Measurements from ENCODE around the gene MON2.
"Not testable (repeated sequence)": the region's sequence is repeated elsewhere in the genome, so short reads cannot be mapped to it uniquely, and the experiment has no call there.

Gene MON2

DNA sequence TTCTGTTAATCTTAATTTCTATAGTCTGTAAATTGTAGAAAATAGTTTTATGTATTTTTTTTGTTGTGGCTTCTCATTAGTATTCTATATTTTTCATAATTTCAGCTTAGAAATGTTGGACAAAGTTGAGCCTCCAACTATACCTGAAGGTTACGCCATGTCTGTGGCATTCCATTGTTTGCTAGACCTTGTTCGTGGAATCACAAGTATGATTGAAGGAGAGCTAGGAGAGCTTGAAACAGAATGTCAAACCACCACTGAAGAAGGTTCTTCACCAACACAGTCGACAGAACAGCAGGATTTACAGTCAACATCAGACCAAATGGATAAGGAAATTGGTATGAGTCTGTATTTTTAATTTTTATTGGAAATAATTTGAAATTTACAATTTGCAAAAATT is 65.7 kb downstream of the MON2 start:
- H3K36me3 ChIP-seq (ENCODE audit: insufficient read depth, low read length): peaks cover 17% of the 10 kb centered on the region

DNA sequence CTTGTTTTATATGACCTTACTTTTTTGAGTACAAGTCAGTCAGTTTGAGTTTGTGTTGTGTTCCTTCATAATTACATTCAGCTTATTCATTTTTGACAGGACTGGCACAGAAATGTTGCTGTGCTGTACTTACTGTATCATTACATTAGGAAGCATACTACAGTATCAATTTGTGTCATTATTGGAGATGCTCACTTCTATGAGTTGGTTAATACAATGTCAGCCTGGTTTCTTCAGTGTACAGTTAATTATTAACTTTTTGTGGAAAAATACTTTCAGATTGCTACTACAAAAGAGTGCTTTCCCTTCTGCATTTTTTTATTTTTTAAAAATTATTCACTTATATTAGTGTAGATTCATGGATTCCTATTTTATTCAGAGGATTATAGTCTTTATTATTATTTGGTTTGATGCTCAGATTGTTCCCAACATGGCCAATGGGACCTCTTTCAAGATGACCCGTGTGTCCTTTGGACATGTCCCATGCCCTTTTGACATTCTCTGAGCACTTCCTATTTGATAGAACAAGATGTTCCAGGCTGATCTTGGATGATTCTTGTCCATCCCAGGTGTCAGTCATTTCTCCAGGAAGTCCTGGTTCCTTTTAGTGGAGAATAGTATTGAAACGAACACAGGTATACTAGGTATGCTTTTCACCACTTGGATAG is 66.6 kb downstream of the MON2 start:
- no peaks in the 10 kb centered on the region for H3K27me3 ChIP-seq (ENCODE audit: control insufficient read depth in 1 of 2, insufficient read depth in 2 of 2, low read length in 2 of 2)
- H3K27ac ChIP-seq (ENCODE audit: low read depth, low read length): no peak overlapping the region
- H3K36me3 ChIP-seq (ENCODE audit: insufficient read depth, low read length): peaks cover 20% of the 10 kb centered on the region
- H3K4me3 ChIP-seq (ENCODE audit: low read depth in 1 of 2, low read length in 2 of 2): no peak overlapping the region
- H3K9me3 ChIP-seq (ENCODE audit: low read length): no peaks in the 10 kb centered on the region
- no peaks in the 10 kb centered on the region for H3K4me1 ChIP-seq (ENCODE audit: insufficient read depth, low read length)
- no peak overlapping the region for H3K9ac ChIP-seq (ENCODE audit: low read length)

More for the DNA sequence above, 65.7 kb downstream of the MON2 start:
- Histone ChIP-seq H3K4me3 (ENCODE audit: low read depth in 1 of 2, low read length in 2 of 2) (no peak overlapping the region), H3K4me1 (ENCODE audit: insufficient read depth, low read length) (no peaks in the 10 kb centered on the region), H3K27me3 (ENCODE audit: control insufficient read depth in 1 of 2, insufficient read depth in 2 of 2, low read length in 2 of 2) (no peaks in the 10 kb centered on the region), H3K9me3 (ENCODE audit: low read length) (no peaks in the 10 kb centered on the region), H3K9ac (ENCODE audit: low read length) (no peak overlapping the region), H3K27ac (ENCODE audit: low read depth, low read length) (no peak overlapping the region)

DNA sequence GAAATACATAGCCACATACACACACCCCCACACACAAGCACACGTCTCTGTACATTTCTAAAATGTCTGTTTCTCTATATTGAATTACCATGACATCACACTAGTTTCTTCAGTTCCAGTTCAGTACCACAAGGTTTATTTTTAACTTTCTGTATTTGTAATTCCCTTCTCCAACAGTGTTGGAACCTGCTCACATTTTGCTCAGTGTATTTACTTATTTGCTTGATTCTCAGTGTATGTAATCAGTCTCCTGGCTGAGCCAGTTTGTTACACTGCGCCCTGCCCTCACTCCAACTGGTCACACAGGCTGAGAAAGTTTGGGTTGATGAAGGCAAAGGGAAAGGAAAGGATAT is 67.1 kb downstream of the MON2 start:
- H3K27ac ChIP-seq (ENCODE audit: low read depth, low read length): no peak overlapping the region
- H3K36me3 ChIP-seq (ENCODE audit: insufficient read depth, low read length): peaks cover 23% of the 10 kb centered on the region
- no peak overlapping the region for H3K9ac ChIP-seq (ENCODE audit: low read length)
- no peaks in the 10 kb centered on the region for H3K4me1 ChIP-seq (ENCODE audit: insufficient read depth, low read length)
- no peaks in the 10 kb centered on the region for H3K9me3 ChIP-seq (ENCODE audit: low read length)
- no peak overlapping the region for H3K4me3 ChIP-seq (ENCODE audit: low read depth in 1 of 2, low read length in 2 of 2)
- H3K27me3 ChIP-seq (ENCODE audit: control insufficient read depth in 1 of 2, insufficient read depth in 2 of 2, low read length in 2 of 2): no peaks in the 10 kb centered on the region

DNA sequence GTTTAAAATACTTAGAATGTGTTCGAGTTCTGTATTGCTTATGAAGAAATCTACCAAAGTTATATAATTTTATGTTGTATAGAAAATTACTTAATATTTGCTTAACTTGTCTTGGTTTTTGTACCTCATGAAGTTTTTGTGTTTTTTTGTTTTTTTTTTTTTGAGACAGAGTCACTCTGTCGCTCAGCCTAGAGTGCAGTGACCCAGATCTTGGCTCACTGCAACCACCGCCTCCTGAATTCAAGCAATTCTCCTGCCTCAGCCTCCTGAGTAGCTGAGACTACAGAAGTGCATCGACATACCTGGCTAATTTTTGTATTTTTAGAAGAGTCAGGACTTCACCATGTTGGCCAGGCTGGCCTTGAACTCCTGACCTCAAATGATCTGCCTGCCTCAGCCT is 69.9 kb downstream of the MON2 start:
- no peaks in the 10 kb centered on the region for H3K4me1 ChIP-seq (ENCODE audit: insufficient read depth, low read length)
- no peaks in the 10 kb centered on the region for H3K9me3 ChIP-seq (ENCODE audit: low read length)
- no peak overlapping the region for H3K27ac ChIP-seq (ENCODE audit: low read depth, low read length)
- H3K9ac ChIP-seq (ENCODE audit: low read length): no peak overlapping the region
- peaks cover 23% of the 10 kb centered on the region for H3K36me3 ChIP-seq (ENCODE audit: insufficient read depth, low read length)
- no peaks in the 10 kb centered on the region for H3K27me3 ChIP-seq (ENCODE audit: control insufficient read depth in 1 of 2, insufficient read depth in 2 of 2, low read length in 2 of 2)
- H3K4me3 ChIP-seq (ENCODE audit: low read depth in 1 of 2, low read length in 2 of 2): no peak overlapping the region

DNA sequence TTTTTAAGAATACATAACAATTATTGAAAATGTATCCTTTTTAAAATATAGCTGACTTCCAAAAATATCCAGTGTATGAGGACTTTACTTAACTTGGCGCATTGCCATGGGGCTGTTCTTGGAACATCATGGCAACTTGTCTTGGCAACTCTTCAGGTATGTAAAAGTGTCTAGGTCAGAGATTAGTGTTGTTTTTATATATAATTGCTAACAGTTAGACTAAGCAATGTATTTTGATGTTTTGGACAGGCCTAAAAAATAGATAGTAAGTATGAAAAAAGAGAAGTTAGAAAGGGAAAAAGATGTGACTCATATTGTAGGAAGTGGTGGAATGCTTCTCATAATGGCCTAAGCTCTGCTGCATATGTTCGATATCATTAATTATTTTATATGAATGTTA is 70.9 kb downstream of the MON2 start:
- Histone ChIP-seq H3K36me3 (ENCODE audit: insufficient read depth, low read length) (peaks cover 19% of the 10 kb centered on the region), H3K4me3 (ENCODE audit: low read depth in 1 of 2, low read length in 2 of 2) (no peak overlapping the region), H3K4me1 (ENCODE audit: insufficient read depth, low read length) (no peaks in the 10 kb centered on the region), H3K9ac (ENCODE audit: low read length) (no peak overlapping the region), H3K9me3 (ENCODE audit: low read length) (no peaks in the 10 kb centered on the region), H3K27me3 (ENCODE audit: control insufficient read depth in 1 of 2, insufficient read depth in 2 of 2, low read length in 2 of 2) (no peaks in the 10 kb centered on the region), H3K27ac (ENCODE audit: low read depth, low read length) (no peak overlapping the region)

DNA sequence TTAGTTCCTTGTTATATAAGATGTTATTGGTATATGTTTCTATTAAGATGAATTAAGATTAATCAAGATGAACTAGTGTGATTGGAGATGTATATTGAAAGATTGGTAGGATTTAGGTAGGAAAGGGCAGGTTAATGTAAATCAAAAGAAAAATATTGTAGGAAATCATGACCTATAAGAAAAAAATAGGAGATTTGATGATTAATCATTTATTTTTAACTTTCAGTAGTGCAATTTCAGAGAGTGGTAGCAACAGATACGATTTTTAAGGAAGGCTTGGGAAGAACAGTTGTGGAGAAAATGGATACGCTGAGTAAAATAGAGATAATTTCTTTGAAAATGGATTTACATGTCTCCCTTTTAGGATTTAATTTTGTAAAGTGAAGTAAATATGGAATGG is 73.7 kb downstream of the MON2 start:
- H3K4me1 ChIP-seq (ENCODE audit: insufficient read depth, low read length): no peaks in the 10 kb centered on the region
- H3K9me3 ChIP-seq (ENCODE audit: low read length): no peaks in the 10 kb centered on the region
- H3K27ac ChIP-seq (ENCODE audit: low read depth, low read length): no peak overlapping the region
- no peaks in the 10 kb centered on the region for H3K27me3 ChIP-seq (ENCODE audit: control insufficient read depth in 1 of 2, insufficient read depth in 2 of 2, low read length in 2 of 2)
- no peak overlapping the region for H3K9ac ChIP-seq (ENCODE audit: low read length)
- H3K4me3 ChIP-seq (ENCODE audit: low read depth in 1 of 2, low read length in 2 of 2): no peak overlapping the region
- H3K36me3 ChIP-seq (ENCODE audit: insufficient read depth, low read length): peaks cover 6% of the 10 kb centered on the region

DNA sequence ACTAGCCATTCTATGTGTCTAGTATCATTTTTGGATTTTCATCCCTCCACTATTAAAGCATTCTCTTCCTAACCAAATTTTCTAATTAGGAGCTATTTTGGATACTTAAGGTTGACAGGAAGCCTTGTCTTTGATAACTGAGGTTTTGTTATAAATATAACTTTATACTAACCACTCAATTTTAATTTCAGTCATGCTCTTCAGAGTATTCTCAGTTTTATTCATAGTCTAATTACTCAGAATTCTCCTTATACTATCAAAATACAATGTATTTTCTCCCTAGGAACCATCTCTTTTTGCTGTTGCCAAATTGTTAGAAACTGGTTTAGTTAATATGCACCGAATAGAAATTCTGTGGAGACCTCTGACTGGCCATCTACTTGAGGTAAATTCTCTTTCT is 76.2 kb downstream of the MON2 start:
- Histone ChIP-seq H3K36me3 (ENCODE audit: insufficient read depth, low read length) (peaks cover 6% of the 10 kb centered on the region), H3K4me3 (ENCODE audit: low read depth in 1 of 2, low read length in 2 of 2) (no peak overlapping the region), H3K9ac (ENCODE audit: low read length) (no peak overlapping the region), H3K4me1 (ENCODE audit: insufficient read depth, low read length) (no peaks in the 10 kb centered on the region), H3K9me3 (ENCODE audit: low read length) (no peaks in the 10 kb centered on the region), H3K27ac (ENCODE audit: low read depth, low read length) (no peak overlapping the region), H3K27me3 (ENCODE audit: control insufficient read depth in 1 of 2, insufficient read depth in 2 of 2, low read length in 2 of 2) (no peaks in the 10 kb centered on the region)

DNA sequence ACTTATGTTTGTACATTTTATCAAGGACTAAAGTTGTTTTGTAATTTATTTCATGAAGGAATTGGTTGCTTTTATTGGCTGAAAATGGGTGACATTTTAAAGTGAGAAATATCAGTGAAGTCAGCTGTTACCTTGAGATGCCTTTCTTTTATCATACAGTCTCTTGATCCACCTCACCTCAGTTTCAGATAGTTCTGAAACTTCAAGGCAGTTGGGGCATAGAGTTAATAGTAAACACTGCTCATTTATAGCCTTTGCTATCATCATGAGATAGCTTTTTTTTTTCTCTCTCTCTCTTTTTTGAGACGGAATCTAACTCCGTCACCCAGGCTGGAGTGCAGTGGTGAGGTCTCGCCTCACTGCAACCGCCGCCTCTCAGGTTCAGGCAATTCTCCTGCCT is 76.7 kb downstream of the MON2 start:
- peaks cover 1% of the 10 kb centered on the region for H3K36me3 ChIP-seq (ENCODE audit: insufficient read depth, low read length)
- no peak overlapping the region for H3K4me3 ChIP-seq (ENCODE audit: low read depth in 1 of 2, low read length in 2 of 2)
- H3K27me3 ChIP-seq (ENCODE audit: control insufficient read depth in 1 of 2, insufficient read depth in 2 of 2, low read length in 2 of 2): no peaks in the 10 kb centered on the region
- H3K27ac ChIP-seq (ENCODE audit: low read depth, low read length): no peak overlapping the region
- H3K9ac ChIP-seq (ENCODE audit: low read length): no peak overlapping the region
- no peaks in the 10 kb centered on the region for H3K4me1 ChIP-seq (ENCODE audit: insufficient read depth, low read length)
- H3K9me3 ChIP-seq (ENCODE audit: low read length): no peaks in the 10 kb centered on the region

DNA sequence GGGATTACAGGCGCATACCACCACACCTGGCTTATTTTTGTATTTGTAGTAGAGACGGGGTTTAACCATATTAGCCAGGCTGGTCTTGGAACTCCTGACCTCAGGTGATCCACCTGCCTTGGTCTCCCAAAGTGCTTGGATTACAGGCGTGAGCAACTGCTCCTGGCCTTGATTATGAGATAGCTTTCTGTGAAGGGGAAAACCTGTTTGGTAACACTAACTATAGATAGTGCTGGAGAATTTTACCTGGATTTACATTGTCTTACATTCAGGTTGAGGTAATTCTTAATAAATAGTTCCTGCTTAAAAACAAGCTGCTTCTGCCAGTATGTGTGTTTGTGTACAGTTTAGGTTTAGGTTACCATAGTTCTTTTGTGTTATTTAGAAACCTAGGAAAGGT is 77.1 kb downstream of the MON2 start:
- no peaks in the 10 kb centered on the region for H3K4me1 ChIP-seq (ENCODE audit: insufficient read depth, low read length)
- H3K27me3 ChIP-seq (ENCODE audit: control insufficient read depth in 1 of 2, insufficient read depth in 2 of 2, low read length in 2 of 2): no peaks in the 10 kb centered on the region
- no peaks in the 10 kb centered on the region for H3K9me3 ChIP-seq (ENCODE audit: low read length)
- no peaks in the 10 kb centered on the region for H3K36me3 ChIP-seq (ENCODE audit: insufficient read depth, low read length)
- H3K9ac ChIP-seq (ENCODE audit: low read length): no peak overlapping the region
- no peak overlapping the region for H3K4me3 ChIP-seq (ENCODE audit: low read depth in 1 of 2, low read length in 2 of 2)
- no peak overlapping the region for H3K27ac ChIP-seq (ENCODE audit: low read depth, low read length)

DNA sequence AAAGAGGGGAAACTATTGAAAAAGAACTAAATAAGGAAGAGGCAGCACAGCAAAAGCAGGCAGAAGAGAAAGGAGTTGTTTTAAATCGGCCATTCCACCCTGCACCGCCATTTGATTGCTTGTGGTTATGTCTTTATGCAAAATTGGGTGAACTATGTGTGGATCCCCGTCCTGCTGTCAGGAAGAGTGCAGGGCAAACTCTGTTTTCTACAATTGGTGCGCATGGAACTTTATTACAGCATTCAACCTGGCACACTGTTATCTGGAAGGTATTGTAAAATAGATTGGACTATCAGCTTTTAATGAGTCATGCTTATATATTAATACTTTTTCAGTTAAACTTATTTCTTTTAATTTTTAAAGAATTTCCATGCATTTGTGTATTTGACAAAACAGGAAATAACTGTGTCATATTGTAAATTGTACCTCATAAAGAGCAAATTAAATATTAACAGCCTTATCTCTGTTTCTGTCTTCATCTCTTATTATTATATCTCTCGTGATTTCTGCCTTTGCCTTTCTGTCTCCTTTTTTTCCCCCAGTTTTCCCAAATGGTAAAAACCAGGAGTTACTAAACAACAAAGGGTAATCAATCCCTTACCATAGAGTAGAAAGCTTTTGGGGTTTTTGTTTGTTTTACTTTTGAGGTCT is 86.4 kb downstream of the MON2 start:
- no peaks in the 10 kb centered on the region for H3K9me3 ChIP-seq (ENCODE audit: low read length)
- H3K4me1 ChIP-seq (ENCODE audit: insufficient read depth, low read length): no peaks in the 10 kb centered on the region
- no peaks in the 10 kb centered on the region for H3K27me3 ChIP-seq (ENCODE audit: control insufficient read depth in 1 of 2, insufficient read depth in 2 of 2, low read length in 2 of 2)
- no peak overlapping the region for H3K27ac ChIP-seq (ENCODE audit: low read depth, low read length)
- H3K9ac ChIP-seq (ENCODE audit: low read length): no peak overlapping the region
- H3K36me3 ChIP-seq (ENCODE audit: insufficient read depth, low read length): peaks cover 28% of the 10 kb centered on the region
- H3K4me3 ChIP-seq (ENCODE audit: low read depth in 1 of 2, low read length in 2 of 2): no peak overlapping the region

DNA sequence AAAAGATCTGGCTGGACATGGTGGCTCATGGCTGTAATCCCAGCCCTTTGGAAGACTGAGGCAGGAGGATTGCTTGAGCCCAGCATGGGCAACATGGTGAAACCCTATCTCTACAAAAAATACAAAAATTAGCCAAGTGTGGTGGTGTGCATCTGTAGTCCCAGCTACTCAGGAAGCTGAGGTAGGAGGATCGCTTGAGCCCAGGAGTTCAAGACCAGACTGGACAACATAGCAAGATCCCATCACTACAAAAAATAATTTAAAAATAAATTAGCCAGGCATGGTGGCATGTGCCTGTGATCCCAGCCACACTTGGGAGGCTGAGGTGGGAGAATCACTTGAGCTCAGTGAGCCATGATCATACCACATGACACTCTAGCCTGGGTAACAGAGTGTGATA is 92.7 kb downstream of the MON2 start:
- not testable (repeated sequence) for H3K9me3 ChIP-seq (ENCODE audit: low read length); H3K9ac ChIP-seq (ENCODE audit: low read length); H3K4me1 ChIP-seq (ENCODE audit: insufficient read depth, low read length); H3K27ac ChIP-seq (ENCODE audit: low read depth, low read length); H3K4me3 ChIP-seq (ENCODE audit: low read depth in 1 of 2, low read length in 2 of 2); H3K27me3 ChIP-seq (ENCODE audit: control insufficient read depth in 1 of 2, insufficient read depth in 2 of 2, low read length in 2 of 2)
- H3K36me3 ChIP-seq (ENCODE audit: insufficient read depth, low read length): peaks cover 19% of the 10 kb centered on the region

DNA sequence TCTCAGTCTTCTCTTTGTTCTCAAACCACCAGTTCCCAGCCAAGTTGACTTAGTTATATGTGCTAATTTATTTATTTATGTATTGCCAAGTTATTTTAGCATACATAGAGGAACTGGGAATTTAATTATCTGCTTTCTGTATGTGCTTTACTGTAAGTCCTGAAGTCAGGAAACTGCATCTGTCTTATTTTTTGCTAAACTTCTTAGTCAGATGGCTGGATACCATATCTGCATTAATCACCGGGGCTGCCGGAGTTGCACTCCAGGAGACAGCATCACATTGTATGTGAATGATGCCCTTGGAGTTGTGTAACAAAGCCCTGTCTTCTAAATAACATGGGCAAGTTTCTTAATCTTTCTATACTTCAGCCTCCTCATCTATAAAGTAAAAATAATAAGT is 96.2 kb downstream of the MON2 start:
- Histone ChIP-seq H3K9me3 (ENCODE audit: low read length) (no peaks in the 10 kb centered on the region), H3K4me3 (ENCODE audit: low read depth in 1 of 2, low read length in 2 of 2) (no peak overlapping the region), H3K4me1 (ENCODE audit: insufficient read depth, low read length) (no peaks in the 10 kb centered on the region), H3K27ac (ENCODE audit: low read depth, low read length) (no peak overlapping the region), H3K9ac (ENCODE audit: low read length) (no peak overlapping the region), H3K36me3 (ENCODE audit: insufficient read depth, low read length) (peaks cover 13% of the 10 kb centered on the region), H3K27me3 (ENCODE audit: control insufficient read depth in 1 of 2, insufficient read depth in 2 of 2, low read length in 2 of 2) (no peaks in the 10 kb centered on the region)
